Mammary epithelial cell (primary cell): ENCODE data around the gene HCFC1.

ENCODE experiments used
- CTCF ChIP-seq, 2 donors: IDR thresholded peaks in 1 of 2; conservative IDR thresholded peaks in 1 of 2; 2 replicates each; pipeline ENCODE4 v1.5.1; 2011 to 2012; ENCODE audit warnings: inconsistent platforms in 2 of 2, low read length in 2 of 2, mild to moderate bottlenecking in 2 of 2, control low read depth in 1 of 2, low read depth in 1 of 2; ENCODE audit not compliant: insufficient read depth in 1 of 2; ENCODE audit errors: extremely low read depth in 1 of 2
- EZH2 ChIP-seq: IDR thresholded peaks from 2 replicates; pipeline ENCODE4 v1.6.1; 2012; ENCODE audit warnings: low read length, inconsistent platforms, borderline replicate concordance

DNA sequence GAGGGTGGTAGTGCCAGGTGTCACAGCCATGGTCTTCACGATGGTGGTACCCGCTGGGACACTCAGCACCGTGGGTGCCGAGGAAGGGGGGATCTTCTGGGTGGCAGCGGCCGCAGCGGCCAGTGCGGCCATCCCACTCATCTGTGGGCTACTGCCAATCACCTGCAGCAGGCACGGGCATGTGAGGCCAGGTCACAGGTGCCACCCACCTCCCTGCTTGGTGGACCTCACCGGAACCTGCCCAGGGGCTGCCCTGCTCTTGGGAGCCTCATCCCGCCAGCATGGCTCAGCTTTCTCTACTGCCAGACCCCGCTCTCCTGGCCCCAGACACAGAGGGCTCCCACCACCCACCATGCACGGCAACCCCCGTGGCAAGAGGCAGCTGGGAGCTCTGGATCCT lies 13.0 kb downstream of the HCFC1 start:
- TF ChIP-seq CTCF (conservative IDR thresholded peaks at IDR 0.05 in 1 of 2, IDR thresholded peaks at IDR 0.05 in 1 of 2; ENCODE audit: extremely low read depth in 1 of 2, insufficient read depth in 1 of 2, low read depth in 1 of 2, low read length in 2 of 2): no peak
- no peak for TF ChIP-seq EZH2
